Endodermal cell (in vitro differentiated cells): ENCODE results near the gene KCNK7. TPM values are rescaled to one million over a fixed set of nuclear protein-coding genes. Genes with fewer than 3 reads are reported as not detected.

Experiments used
- DNase-seq: peaks from one replicate; pipeline ENCODE4 v3.0.0-alpha.2; 2017
- H3K27ac ChIP-seq: 2 replicates; pipeline ENCODE4 v1.5.1; 2013; ENCODE audit warnings: mild to moderate bottlenecking, low read depth, low read length, moderate library complexity
- H3K27me3 ChIP-seq: 2 replicates; pipeline ENCODE4 v1.6.1; 2013; ENCODE audit warnings: mild to moderate bottlenecking, low read length, moderate library complexity; ENCODE audit not compliant: insufficient read depth, control insufficient read depth, poor library complexity, severe bottlenecking
- H3K36me3 ChIP-seq: 2 replicates; pipeline ENCODE4 v1.7.0; 2013; ENCODE audit warnings: mild to moderate bottlenecking, low read length, moderate library complexity; ENCODE audit not compliant: control insufficient read depth, insufficient read depth
- H3K4me1 ChIP-seq: one replicate; pipeline ENCODE4 v1.7.0; 2013; ENCODE audit warnings: low read length; ENCODE audit not compliant: control insufficient read depth, insufficient read depth
- H3K4me3 ChIP-seq: 2 replicates; pipeline ENCODE4 v1.5.1; 2013; ENCODE audit warnings: mild to moderate bottlenecking, low read length, moderate library complexity
- H3K9ac ChIP-seq: 2 replicates; pipeline ENCODE4 v1.6.1; 2013; ENCODE audit warnings: mild to moderate bottlenecking, low read length, moderate library complexity; ENCODE audit not compliant: poor library complexity, severe bottlenecking; ENCODE audit errors: extremely low read depth
- H3K9me3 ChIP-seq: 2 replicates; pipeline ENCODE4 v1.6.1; 2013; ENCODE audit warnings: mild to moderate bottlenecking, low read length, moderate library complexity; ENCODE audit not compliant: control insufficient read depth
- H3K27ac Mint-ChIP-seq: 2 replicates; pipeline ENCODE4 v1.8.0; 2020; ENCODE audit warnings: mixed read lengths
- H3K27me3 Mint-ChIP-seq: 2 replicates; pipeline ENCODE4 v1.8.0; 2021; ENCODE audit warnings: mild to moderate bottlenecking, mixed read lengths; ENCODE audit not compliant: insufficient read depth
- H3K36me3 Mint-ChIP-seq: 2 replicates; pipeline ENCODE4 v1.8.0; 2020; ENCODE audit warnings: low read depth, mixed read lengths
- H3K4me1 Mint-ChIP-seq: 2 replicates; pipeline ENCODE4 v1.8.0; 2020; ENCODE audit warnings: mixed read lengths
- H3K4me3 Mint-ChIP-seq: 2 replicates; pipeline ENCODE4 v1.8.0; 2020; ENCODE audit warnings: mild to moderate bottlenecking, moderate library complexity, mixed read lengths
- H3K9me3 Mint-ChIP-seq: 2 replicates; pipeline ENCODE4 v1.8.0; 2020; ENCODE audit warnings: mild to moderate bottlenecking, mixed read lengths
- CTCF ChIP-seq: fragments of 200-600 bp; sonication (generic); conservative IDR thresholded peaks from 2 replicates; pipeline ENCODE4 v1.5.0; 2021; ENCODE audit warnings: antibody characterized with exemption, mild to moderate bottlenecking
- WGBS, 2 experiments: methylation state at CpG; one replicate each; pipeline versions ENCODE4 v1.1.5 to v1.1.7; 2013; ENCODE audit warnings: missing lambda C conversion rate in 2 of 2, mixed read lengths in 1 of 2; ENCODE audit not compliant: insufficient coverage in 1 of 2, insufficient read length in 1 of 2; 5-methylcytosine and 5-hydroxymethylcytosine counted together
- total RNA-seq, 2 donors: library from RNA; stranded (reverse); fragmentation: NEBNext Ultra II Directional in 1 of 2; extraction: Animal tissue kit (Norgen Biotek cat#: 25700) in 1 of 2; gene quantifications; 2 replicates in 1 of 2; 3 replicates in 1 of 2; pipeline ENCODE4 v1.2.1, GENCODE V29; 2021

The KCNK7 gene
- total RNA-seq, 2 donors from 2014 or later = 1.2 TPM; not detected in 1

GRCh38 chr11:65551572-65552387 lies 43.8 kb downstream of the KCNK7 start:
- peak; percentile 80 for TF ChIP-seq CTCF
- Mint-ChIP-seq H3K4me3 (peak overlapping the region; percentile 37), H3K27ac (no peak overlapping the region)

GRCh38 chr11:65549096-65549495 lies 46.5 kb downstream of the KCNK7 start:
- Histone ChIP-seq H3K36me3 (no peaks in the 10 kb centered on the region), H3K9me3 (no peaks in the 10 kb centered on the region), H3K4me3 (no peak overlapping the region), H3K27ac (no peak overlapping the region), H3K9ac (no peak overlapping the region), H3K27me3 (peaks cover 50% of the 10 kb centered on the region), H3K4me1 (peaks cover 3% of the 10 kb centered on the region)
- Mint-ChIP-seq H3K27ac (no peak overlapping the region), H3K4me1 (peaks cover 22% of the 10 kb centered on the region), H3K9me3 (no peaks in the 10 kb centered on the region), H3K4me3 (no peak overlapping the region), H3K27me3 (peaks cover 82% of the 10 kb centered on the region), H3K36me3 (no peaks in the 10 kb centered on the region)
- no peak for TF ChIP-seq CTCF
- no peak for DNase-seq
- WGBS, 2 experiments = 91% methylated on average over 3 of the region's 3 CpGs; no CpG with 5 or more reads in 1 of the 2 experiments

More at GRCh38 chr11:65551572-65552387, 43.8 kb downstream of the KCNK7 start:
- H3K9me3 ChIP-seq = no peaks in the 10 kb centered on the region
- H3K4me1 Mint-ChIP-seq = peaks cover 19% of the 10 kb centered on the region
- H3K9me3 Mint-ChIP-seq = no peaks in the 10 kb centered on the region
- H3K27me3 ChIP-seq = peaks cover 40% of the 10 kb centered on the region
- WGBS, 2 experiments = 68 to 70% methylated on average over 16 to 17 of the region's 17 CpGs
- H3K4me3 ChIP-seq = no peak overlapping the region
- no peaks in the 10 kb centered on the region for H3K36me3 Mint-ChIP-seq
- DNase-seq = peak; percentile 92
- peaks cover 82% of the 10 kb centered on the region for H3K27me3 Mint-ChIP-seq
- H3K36me3 ChIP-seq = no peaks in the 10 kb centered on the region
- no peak overlapping the region for H3K27ac ChIP-seq
- H3K9ac ChIP-seq = no peak overlapping the region
- peaks cover 3% of the 10 kb centered on the region for H3K4me1 ChIP-seq

- H3K4me3 ChIP-seq = no peak overlapping the region
- H3K4me1 ChIP-seq = no peaks in the 10 kb centered on the region
- no peak overlapping the region for H3K27ac ChIP-seq
- no peak overlapping the region for H3K4me3 Mint-ChIP-seq
- H3K27me3 ChIP-seq = peaks cover 55% of the 10 kb centered on the region
- H3K9me3 ChIP-seq = no peaks in the 10 kb centered on the region
- H3K27ac Mint-ChIP-seq = no peak overlapping the region
- H3K27me3 Mint-ChIP-seq = peaks cover 85% of the 10 kb centered on the region
- no peak for DNase-seq
- no peak for TF ChIP-seq CTCF
- no peaks in the 10 kb centered on the region for H3K9me3 Mint-ChIP-seq
- H3K9ac ChIP-seq = no peak overlapping the region
- peaks cover 22% of the 10 kb centered on the region for H3K4me1 Mint-ChIP-seq
- no peaks in the 10 kb centered on the region for H3K36me3 ChIP-seq
- H3K36me3 Mint-ChIP-seq = no peaks in the 10 kb centered on the region
- WGBS, 2 experiments = 89 to 95% methylated on average over 3 of the region's 3 CpGs
Measured at GRCh38 chr11:65548395-65548794, 47.2 kb downstream of the KCNK7 start.
